SK-N-SH (cell line): ENCODE data around the gene IRF2BP1. TPM values are rescaled to one million over a fixed set of nuclear protein-coding genes. Genes with fewer than 3 reads are reported as not detected.

Experiments used
- CTCF ChIA-PET: fragments of 300-600, 350-600 bp; formaldehyde crosslinking; extraction: SDS; loops from one replicate; lab custom pipeline; 2021; lab: Yijun Ruan, JAX
- POLR2A ChIA-PET: fragments of 350-600 bp; sonication (Branson Sonifier 250); formaldehyde crosslinking; extraction: SDS; loops from one replicate; lab custom pipeline; 2020; ENCODE audit warnings: antibody characterized with exemption, inconsistent platforms; lab: Yijun Ruan, JAX
- DNase-seq: peaks from one replicate; pipeline ENCODE4 v3.0.0; 2012
- H2AFZ ChIP-seq: fragments of 200-600 bp; sonication (generic); 2 replicates; pipeline ENCODE4 v1.8.1; 2016; ENCODE audit warnings: antibody characterized with exemption, mild to moderate bottlenecking, low read depth
- H3F3A ChIP-seq: fragments of 200-600 bp; sonication (generic); replicated peaks from 2 replicates; pipeline ENCODE3; 2016; ENCODE audit warnings: antibody characterized with exemption, mild to moderate bottlenecking; ENCODE audit not compliant: insufficient read depth
- H3K27ac ChIP-seq, 2 experiments: fragments of 200-500 bp in 1 of 2; fragments of 200-600 bp in 1 of 2; sonication (Bioruptor generic) in 1 of 2; sonication (generic), shearing (Covaris generic) in 1 of 2; 2 replicates each; pipeline versions ENCODE4 v1.5.1 to v1.6.1; 2014 to 2016; ENCODE audit warnings: low read depth in 2 of 2, inconsistent platforms in 1 of 2, low read length in 1 of 2, mild to moderate bottlenecking in 1 of 2, mixed read lengths in 1 of 2
- H3K27me3 ChIP-seq: fragments of 200-600 bp; sonication (generic), shearing (Covaris generic); 2 replicates; pipeline ENCODE4 v1.6.1; 2016; ENCODE audit warnings: mixed run types; ENCODE audit not compliant: insufficient read depth
- H3K36me3 ChIP-seq, 2 experiments: fragments of 200-500 bp in 1 of 2; fragments of 200-600 bp in 1 of 2; sonication (Bioruptor generic) in 1 of 2; sonication (generic) in 1 of 2; replicated peaks in 1 of 2; 2 replicates each; pipeline versions ENCODE3 to v1.5.1; 2014 to 2016; ENCODE audit warnings: low read length in 1 of 2, mild to moderate bottlenecking in 1 of 2; ENCODE audit not compliant: insufficient read depth in 2 of 2, control insufficient read depth in 1 of 2
- H3K4me1 ChIP-seq, 2 experiments: fragments of 200-500 bp in 1 of 2; fragments of 200-600 bp in 1 of 2; sonication (Bioruptor generic) in 1 of 2; sonication (generic), shearing (Covaris generic) in 1 of 2; 2 replicates each; pipeline versions ENCODE4 v1.5.1 to v1.6.1; 2014 to 2016; ENCODE audit warnings: low read depth in 1 of 2, low read length in 1 of 2, mixed run types in 1 of 2; ENCODE audit not compliant: insufficient read depth in 2 of 2, control insufficient read depth in 1 of 2
- H3K4me2 ChIP-seq: fragments of 200-600 bp; sonication (generic), shearing (Covaris generic); 2 replicates; pipeline ENCODE4 v1.6.1; 2017; ENCODE audit warnings: mixed run types
- H3K4me3 ChIP-seq, 2 experiments: fragments of 200-500 bp in 1 of 2; fragments of 200-600 bp in 1 of 2; sonication (Bioruptor generic) in 1 of 2; sonication (generic), shearing (Covaris generic) in 1 of 2; 2 replicates each; pipeline versions ENCODE4 v1.5.1 to v1.8.1; 2014 to 2016; ENCODE audit warnings: low read depth in 2 of 2, inconsistent platforms in 1 of 2, low read length in 1 of 2, mild to moderate bottlenecking in 1 of 2, mixed read lengths in 1 of 2, moderate library complexity in 1 of 2
- H3K79me2 ChIP-seq: fragments of 200-600 bp; sonication (generic); 2 replicates; pipeline ENCODE4 v1.8.1; 2017; ENCODE audit warnings: mild to moderate bottlenecking; ENCODE audit not compliant: insufficient read depth
- H3K9ac ChIP-seq: fragments of 200-600 bp; sonication (generic); 2 replicates; pipeline ENCODE4 v1.6.1; 2017; ENCODE audit warnings: mixed run types
- H3K9me2 ChIP-seq: fragments of 200-600 bp; sonication (generic); 2 replicates; pipeline ENCODE4 v1.6.1; 2017; ENCODE audit warnings: mixed run types
- H3K9me3 ChIP-seq: fragments of 200-600 bp; sonication (generic); 2 replicates; pipeline ENCODE4 v1.6.1; 2017; ENCODE audit warnings: mixed run types, mild to moderate bottlenecking, moderate library complexity
- H4K20me1 ChIP-seq: fragments of 200-600 bp; sonication (generic); 2 replicates; pipeline ENCODE4 v1.6.1; 2017; ENCODE audit warnings: mild to moderate bottlenecking, mixed run types; ENCODE audit not compliant: insufficient read depth
- CHD2 ChIP-seq: fragments of 150-350 bp; IDR thresholded peaks from 2 replicates; pipeline ENCODE4 v1.6.1; 2018; ENCODE audit warnings: low read length; ENCODE audit not compliant: partially characterized antibody
- ELF1 ChIP-seq: IDR thresholded peaks from 2 replicates; pipeline ENCODE4 v1.4.0; 2012
- FOXM1 ChIP-seq: IDR thresholded peaks from 2 replicates; pipeline ENCODE4 v1.4.0; 2012; ENCODE audit warnings: low read depth, mild to moderate bottlenecking
- GABPA ChIP-seq: IDR thresholded peaks from 2 replicates; pipeline ENCODE4 v1.4.0; 2012; ENCODE audit warnings: low read depth, mild to moderate bottlenecking
- NFIC ChIP-seq: IDR thresholded peaks from 2 replicates; pipeline ENCODE4 v1.4.0; 2012; ENCODE audit warnings: borderline replicate concordance
- NRF1 ChIP-seq: IDR thresholded peaks from 2 replicates; pipeline ENCODE4 v1.6.1; 2012; ENCODE audit warnings: low read depth, mild to moderate bottlenecking, low read length
- PBX3 ChIP-seq: IDR thresholded peaks from 2 replicates; pipeline ENCODE4; 2012
- POLR2AphosphoS5 ChIP-seq: IDR thresholded peaks from 2 replicates; pipeline ENCODE4 v1.6.1; 2012; ENCODE audit warnings: low read depth, low read length
- SIN3A ChIP-seq: IDR thresholded peaks from 2 replicates; pipeline ENCODE4 v1.6.1; 2012; ENCODE audit warnings: low read depth, mild to moderate bottlenecking, low read length, moderate library complexity, borderline replicate concordance
- TAF1 ChIP-seq: IDR thresholded peaks from 2 replicates; pipeline ENCODE4 v1.6.1; 2012; ENCODE audit warnings: low read depth, mild to moderate bottlenecking, low read length, moderate library complexity, borderline replicate concordance
- YY1 ChIP-seq: IDR thresholded peaks from 2 replicates; pipeline ENCODE4 v1.4.0; 2012; ENCODE audit warnings: low read depth, mild to moderate bottlenecking
- ZBTB33 ChIP-seq: IDR thresholded peaks from 2 replicates; pipeline ENCODE4 v1.4.0; 2012; ENCODE audit warnings: low read depth, borderline replicate concordance
- WGBS: methylation state at CpG from one replicate; pipeline ENCODE4 v1.1.6; 2017; ENCODE audit warnings: low lambda C conversion rate; 5-methylcytosine and 5-hydroxymethylcytosine counted together
- polyA plus RNA-seq, 3 experiments: library from polyadenylated mRNA; depleted of rRNA; stranded (reverse); fragments of >200 nt; gene quantifications; 2 replicates each; pipeline ENCODE4 v1.2.3, GENCODE V29; 2012
- TF ChIP-seq, protein P1 (sequence below): IDR thresholded peaks from 2 replicates; pipeline ENCODE4 v1.4.0; 2012; ENCODE audit warnings: low read depth
- TF ChIP-seq, protein P2 (sequence below): fragments of 150-350 bp; IDR thresholded peaks from 2 replicates; pipeline ENCODE4 v1.6.1; 2017; ENCODE audit warnings: antibody characterized with exemption, low read length, low read depth, borderline replicate concordance
- TF ChIP-seq, protein P3 (sequence below): IDR thresholded peaks from 2 replicates; pipeline ENCODE4 v1.6.1; 2012; ENCODE audit warnings: mild to moderate bottlenecking, low read depth, low read length, moderate library complexity

Gene IRF2BP1
- polyA plus RNA-seq, 1 of the 3 experiments (the other 2 are of a cell fraction) = 16.8 TPM

DNA sequence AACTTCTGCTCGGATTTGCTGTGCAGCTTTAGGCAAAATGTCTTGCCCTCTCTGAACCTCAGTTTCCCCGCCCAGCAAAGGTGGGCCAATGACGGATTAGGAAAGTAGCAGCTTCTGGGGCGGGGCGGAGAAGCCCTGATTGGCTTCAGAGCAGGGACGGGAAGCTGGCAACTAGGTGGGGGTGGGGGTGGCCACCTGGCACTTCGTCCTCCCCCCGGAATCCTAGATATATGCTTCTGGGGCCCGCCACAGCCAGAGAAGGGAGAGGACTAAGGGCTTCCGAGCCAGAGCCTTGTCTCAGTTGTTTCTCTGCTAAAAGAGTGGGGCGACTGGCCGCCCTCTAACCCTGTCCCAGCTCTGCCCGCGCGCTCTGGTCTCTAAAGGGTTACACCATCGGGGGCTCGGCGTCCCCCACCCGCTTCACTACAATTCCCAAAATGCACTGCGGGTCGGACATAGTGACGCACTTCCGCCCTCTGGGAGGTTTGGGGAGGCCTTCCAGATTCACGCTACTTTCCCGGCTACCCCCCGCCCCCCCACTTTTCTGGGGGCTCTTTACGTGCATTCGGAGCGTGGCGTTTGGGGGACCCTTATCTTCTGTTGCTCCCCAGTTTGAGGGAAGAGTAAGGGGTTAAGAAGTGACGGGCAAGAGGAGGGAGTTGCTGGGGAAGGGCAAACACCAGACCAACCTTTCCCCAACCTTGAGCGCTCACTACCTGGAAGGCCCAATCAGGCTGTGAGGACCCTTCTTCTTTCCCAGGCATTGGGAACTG lies 672 bp upstream of the IRF2BP1 start:
- Histone ChIP-seq H3K9me3 (no peaks in the 10 kb centered on the region), H3K4me2 (peak overlapping the region; percentile 84), H3K9me2 (no peaks in the 10 kb centered on the region), H3K4me1 (peaks cover 3 to 39% of the 10 kb centered on the region in 2 experiments; a peak in 2 of 4 replicates), H2AFZ (peak overlapping the region; percentile 75), H3K4me3 (peak overlapping the region; percentile 72 to 81), H3F3A (peaks cover 19% of the 10 kb centered on the region), H4K20me1 (peaks cover 33% of the 10 kb centered on the region), H3K27me3 (no peaks in the 10 kb centered on the region), H3K36me3 (peaks cover 3 to 28% of the 10 kb centered on the region in 2 experiments), H3K9ac (peak overlapping the region; percentile 77), H3K79me2 (peaks cover 29% of the 10 kb centered on the region), H3K27ac (peak overlapping the region; percentile 78 to 92)
- POLR2A ChIA-PET = interaction anchor here (0.6 to 1.6 kb wide), 4 partner anchors 16 to 123 kb away, joined by 3 to 19 read pairs (median 5); partner anchors contain the start of genes MYPOP and SYMPK
- 2% methylated on average over 23 of the region's 32 CpGs for WGBS
- TF ChIP-seq ZBTB33 (no peak), PBX3 (peak; percentile 36; the same call in 1 of the 2 replicates), TAF1 (peak; percentile 43), NRF1 (no peak), CHD2 (peak; percentile 84), YY1 (peak; percentile 48; the same call in 1 of the 2 replicates), POLR2AphosphoS5 (peak; percentile 71; the same call in 1 of the 2 replicates), SIN3A (peak; percentile 29; the same call in 1 of the 2 replicates), FOXM1 (no peak), GABPA (peak; percentile 87), ELF1 (peak; percentile 71), NFIC (no peak)
- TF ChIP-seq, protein P1, sequence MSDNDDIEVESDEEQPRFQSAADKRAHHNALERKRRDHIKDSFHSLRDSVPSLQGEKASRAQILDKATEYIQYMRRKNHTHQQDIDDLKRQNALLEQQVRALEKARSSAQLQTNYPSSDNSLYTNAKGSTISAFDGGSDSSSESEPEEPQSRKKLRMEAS = peak; percentile 67; the same call in 1 of the 2 replicates
- TF ChIP-seq, protein P2, sequence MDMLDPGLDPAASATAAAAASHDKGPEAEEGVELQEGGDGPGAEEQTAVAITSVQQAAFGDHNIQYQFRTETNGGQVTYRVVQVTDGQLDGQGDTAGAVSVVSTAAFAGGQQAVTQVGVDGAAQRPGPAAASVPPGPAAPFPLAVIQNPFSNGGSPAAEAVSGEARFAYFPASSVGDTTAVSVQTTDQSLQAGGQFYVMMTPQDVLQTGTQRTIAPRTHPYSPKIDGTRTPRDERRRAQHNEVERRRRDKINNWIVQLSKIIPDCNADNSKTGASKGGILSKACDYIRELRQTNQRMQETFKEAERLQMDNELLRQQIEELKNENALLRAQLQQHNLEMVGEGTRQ = no peak
- TF ChIP-seq, protein P3, sequence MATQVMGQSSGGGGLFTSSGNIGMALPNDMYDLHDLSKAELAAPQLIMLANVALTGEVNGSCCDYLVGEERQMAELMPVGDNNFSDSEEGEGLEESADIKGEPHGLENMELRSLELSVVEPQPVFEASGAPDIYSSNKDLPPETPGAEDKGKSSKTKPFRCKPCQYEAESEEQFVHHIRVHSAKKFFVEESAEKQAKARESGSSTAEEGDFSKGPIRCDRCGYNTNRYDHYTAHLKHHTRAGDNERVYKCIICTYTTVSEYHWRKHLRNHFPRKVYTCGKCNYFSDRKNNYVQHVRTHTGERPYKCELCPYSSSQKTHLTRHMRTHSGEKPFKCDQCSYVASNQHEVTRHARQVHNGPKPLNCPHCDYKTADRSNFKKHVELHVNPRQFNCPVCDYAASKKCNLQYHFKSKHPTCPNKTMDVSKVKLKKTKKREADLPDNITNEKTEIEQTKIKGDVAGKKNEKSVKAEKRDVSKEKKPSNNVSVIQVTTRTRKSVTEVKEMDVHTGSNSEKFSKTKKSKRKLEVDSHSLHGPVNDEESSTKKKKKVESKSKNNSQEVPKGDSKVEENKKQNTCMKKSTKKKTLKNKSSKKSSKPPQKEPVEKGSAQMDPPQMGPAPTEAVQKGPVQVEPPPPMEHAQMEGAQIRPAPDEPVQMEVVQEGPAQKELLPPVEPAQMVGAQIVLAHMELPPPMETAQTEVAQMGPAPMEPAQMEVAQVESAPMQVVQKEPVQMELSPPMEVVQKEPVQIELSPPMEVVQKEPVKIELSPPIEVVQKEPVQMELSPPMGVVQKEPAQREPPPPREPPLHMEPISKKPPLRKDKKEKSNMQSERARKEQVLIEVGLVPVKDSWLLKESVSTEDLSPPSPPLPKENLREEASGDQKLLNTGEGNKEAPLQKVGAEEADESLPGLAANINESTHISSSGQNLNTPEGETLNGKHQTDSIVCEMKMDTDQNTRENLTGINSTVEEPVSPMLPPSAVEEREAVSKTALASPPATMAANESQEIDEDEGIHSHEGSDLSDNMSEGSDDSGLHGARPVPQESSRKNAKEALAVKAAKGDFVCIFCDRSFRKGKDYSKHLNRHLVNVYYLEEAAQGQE = 0 out of 2 replicates have a peak, but pooled peaks have one; percentile 2
- DNase-seq = peak; percentile 94
- CTCF ChIA-PET = interaction anchor here (0.8 to 9.9 kb wide), 6 partner anchors 16 to 117 kb away, joined by 3 to 130 read pairs (median 8); partner anchors contain the start of genes FOXA3, MYPOP, RSPH6A and SYMPK
